ELF-1 (cell line): ENCODE results near the gene GNGT1.

Experiments
- DNase-seq: peaks from one replicate; pipeline ENCODE4 v3.0.0-alpha.2; 2016; ENCODE audit warnings: low read depth, low spot score

Gene GNGT1

DNA sequence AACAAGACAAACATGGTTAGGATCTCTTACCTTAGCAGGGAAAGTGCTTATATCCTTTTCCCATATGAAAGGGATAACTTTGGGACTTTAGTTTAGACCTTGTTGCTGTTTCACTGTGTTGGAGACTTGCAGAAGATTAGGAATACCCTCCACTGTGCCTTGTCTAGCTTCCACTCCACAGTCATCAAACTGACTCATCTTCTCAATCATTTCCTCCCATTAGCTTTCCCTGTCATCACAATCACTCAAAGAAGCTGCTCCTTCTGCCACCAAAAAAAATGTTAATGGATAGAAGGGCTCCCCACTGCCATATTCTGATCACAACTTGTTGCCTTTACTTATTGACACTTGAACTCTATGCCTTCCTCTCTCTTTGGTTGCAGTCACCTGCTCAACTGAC is 31.9 kb downstream of the GNGT1 start:
- no peak for DNase-seq

DNA sequence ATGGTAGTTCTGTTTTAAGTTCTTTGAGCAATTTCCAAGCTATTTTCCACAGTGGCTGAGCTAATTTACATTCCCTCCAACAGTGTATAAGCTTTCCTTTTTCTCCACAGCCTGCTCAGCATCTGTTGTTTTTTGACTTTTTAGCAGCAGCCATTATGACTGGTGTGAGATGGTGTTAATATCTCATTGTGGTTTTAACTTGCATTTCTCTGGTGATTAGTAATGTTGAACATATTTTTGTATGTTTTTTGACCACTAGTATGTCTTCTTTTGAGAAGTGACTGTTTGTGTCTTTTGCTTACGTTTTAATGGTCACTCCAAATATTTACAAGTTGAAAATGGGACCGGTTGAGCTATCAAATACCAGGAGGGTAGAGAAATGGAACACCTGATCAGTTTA is 35.6 kb downstream of the GNGT1 start:
- DNase-seq: no peak

DNA sequence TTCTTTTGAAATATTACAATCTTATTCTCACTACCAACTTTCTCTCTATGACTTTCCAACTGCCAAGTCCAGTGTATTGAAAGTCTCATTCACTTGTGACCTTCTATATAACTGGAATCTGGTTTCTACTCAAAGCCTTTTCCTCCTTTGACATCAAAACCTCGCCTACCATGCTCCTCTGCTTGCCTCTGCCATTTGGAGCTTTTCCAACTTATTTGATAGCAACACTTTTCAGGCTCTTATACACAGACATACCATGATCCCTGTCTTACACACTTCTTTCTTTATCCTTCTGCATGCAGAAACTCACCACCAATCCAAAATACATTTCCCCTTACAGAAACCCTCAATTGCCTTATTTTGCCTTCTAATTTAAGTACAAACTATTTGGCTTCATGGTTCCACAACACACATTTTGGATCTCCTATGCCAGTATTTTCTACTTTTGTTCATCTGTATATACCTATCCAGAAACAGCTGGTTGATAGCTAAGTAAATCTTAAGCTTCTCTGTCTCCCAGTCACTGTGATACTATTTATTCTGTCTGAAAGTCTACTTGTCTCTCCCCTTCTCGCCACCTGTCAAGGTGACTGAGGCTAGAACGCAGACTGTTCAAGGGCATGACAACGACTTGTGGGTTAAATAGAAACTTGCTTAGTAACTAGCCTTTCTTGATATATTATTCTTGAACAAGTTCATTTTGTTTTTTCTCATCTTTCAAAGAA is 37.6 kb downstream of the GNGT1 start:
- no peak for DNase-seq

DNA sequence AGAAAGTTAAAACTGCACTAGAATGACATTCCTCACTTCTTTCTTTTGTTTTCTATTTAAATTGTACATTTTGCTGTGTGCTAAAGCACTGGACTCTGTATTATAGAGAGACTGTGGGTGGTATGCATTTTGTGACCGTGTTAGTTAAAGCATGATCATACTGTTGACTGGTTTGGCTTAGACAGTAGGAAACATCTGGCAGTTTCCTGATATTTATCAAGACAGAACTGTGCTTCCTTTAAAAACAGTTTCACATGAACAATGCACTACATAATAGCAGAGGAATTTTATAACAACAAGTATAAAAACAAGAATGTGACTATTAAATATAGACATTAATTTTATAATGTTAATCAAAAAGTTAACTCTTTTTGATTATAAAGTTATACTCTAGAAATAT is 38.3 kb downstream of the GNGT1 start:
- DNase-seq: no peak

DNA sequence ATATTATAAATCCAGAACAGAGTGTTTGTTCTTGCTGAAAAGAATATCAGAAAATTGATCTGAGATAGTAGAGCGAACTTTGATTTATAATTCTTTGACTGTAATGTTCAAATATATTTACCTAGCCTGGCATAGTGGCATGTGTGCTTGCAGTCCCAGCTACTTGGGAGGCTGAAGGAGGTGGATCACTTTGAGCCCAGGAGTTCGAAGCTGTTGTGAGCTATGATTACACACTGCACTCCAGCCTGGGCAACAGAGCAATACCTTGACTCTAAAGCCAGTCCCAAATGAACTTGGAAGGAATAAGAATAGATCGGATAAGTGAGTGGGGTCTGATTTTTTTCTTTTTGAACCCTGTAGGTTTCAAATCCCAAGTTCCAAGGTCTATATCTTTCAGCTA is 38.7 kb downstream of the GNGT1 start:
- no peak for DNase-seq

DNA sequence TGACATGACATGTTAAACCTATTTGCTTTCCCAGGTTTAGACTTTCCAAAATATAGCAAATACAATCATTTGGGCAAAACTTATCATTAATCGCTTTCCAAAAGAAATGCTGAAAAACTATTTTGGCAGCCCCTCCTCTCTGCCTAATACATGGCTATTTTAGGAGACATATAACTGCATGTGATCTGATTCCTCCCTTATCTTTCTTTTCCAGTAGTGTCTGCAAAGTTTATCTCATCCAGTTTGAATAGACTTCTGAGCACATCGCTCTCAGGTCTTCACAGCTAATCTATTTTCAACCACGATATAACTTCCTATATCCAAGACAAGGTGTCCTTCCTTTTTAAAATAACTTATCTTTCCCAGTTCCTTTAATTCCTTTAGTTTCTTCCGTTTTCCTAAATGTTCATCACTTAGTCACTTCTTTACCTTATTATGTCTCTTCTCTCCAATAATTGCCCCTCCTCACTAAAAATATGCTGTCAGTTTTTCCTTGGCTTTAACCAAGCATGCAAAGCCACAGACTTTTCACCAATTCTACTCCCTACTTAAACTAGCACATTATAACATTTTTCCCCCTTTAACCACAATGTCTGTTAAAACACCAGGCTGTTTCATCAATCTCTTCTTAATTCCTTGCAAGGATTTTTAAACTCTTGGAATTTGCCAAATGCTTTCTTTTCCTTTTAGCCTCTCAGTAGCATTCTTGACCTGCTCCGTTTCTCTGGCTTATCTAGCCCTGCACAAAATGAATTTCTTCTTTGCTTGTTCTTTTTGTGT is 39.6 kb downstream of the GNGT1 start:
- no peak for DNase-seq

DNA sequence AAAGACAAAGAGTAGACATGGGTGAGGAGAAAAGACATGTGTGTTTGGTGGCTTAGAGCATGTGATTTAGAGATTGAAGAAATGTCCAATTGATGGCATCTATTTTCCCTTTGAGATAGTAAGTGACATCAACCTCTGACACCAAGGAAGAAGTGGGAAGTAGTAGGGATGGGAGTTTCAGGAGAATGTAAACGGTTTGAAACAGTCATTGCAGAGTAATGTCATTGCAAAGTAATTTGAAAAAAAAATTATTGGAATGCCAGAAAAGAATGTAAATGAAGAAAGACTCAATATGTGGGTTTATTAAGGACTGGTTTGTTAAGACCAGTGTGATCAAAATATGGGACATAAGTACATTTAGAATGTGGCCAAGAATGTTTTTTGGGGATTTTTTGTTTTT is 41.7 kb downstream of the GNGT1 start:
- DNase-seq: no peak

DNA sequence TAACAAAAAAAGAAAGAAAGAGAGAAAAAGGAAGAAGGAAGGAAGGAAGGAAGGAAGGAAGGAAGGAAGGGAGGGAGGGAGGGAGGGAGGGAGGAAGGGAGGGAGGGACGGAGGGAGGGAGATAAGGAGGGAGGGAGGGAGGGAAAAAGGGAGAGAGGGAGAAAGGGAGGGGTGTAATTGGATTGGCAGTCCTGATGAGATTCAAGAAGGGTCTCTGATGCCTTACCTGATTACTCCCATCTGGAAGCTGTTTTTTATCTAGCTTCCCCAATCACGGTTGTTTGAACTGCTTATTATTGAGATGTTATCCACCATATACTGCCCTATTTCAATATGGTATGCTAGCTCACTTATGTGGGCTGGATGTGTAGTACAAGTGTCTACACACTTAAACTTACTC is 42.5 kb downstream of the GNGT1 start:
- no peak for DNase-seq

DNA sequence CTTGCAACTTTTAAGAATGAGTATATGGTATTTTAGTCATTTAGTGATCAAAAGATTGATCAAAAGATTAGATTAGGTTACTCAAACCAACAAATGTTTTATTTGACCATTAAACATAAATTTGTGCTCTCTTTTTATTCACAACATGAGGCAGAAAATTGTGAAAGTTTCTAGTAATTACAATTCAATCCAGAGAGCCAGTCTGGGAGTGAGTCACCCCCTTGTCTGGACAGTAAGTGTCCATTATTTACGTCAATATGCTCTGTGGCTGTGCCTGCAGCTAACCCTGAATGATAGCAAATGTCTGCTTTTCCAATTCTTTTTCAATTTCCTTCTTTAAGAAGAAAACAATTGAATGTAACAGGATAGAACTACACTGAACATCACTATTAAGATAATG is 43.1 kb downstream of the GNGT1 start:
- no peak for DNase-seq

DNA sequence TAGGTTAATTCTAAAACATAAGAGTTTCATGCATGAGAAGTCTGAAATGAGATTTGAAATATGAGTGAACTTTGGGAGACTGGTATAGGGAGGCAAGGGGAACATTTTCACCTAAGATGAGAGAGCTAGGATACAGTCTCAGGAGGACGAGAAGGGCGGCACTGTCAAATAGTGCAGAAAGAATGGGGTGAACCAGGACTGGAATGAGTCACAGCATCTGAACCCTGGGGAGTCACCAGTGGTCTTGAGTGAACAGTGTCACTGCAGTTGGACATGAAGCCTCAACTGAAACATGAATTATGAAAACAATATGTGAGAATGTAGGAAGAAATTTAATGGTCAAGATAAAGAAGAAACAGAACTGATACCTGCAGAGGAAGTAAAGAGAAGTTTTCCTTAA is 48.9 kb downstream of the GNGT1 start:
- no peak for DNase-seq

DNA sequence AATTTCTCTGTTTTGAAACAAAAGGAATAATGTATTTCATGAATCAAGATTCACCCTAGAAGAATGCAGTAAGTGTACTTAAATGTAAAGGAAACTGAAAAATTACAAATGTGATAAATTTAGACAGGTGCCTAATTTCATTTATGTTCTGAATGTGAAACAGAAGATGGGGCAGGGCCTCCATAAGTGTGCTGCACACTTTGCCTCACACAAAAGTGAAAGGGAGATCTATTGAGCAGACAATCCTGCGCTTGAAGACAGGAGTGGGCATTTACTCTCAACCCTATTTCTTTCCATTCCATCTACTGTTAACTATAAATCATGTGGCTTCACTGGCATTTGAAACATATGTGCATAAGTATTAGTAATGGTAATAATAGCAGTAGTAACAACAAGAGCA is 51.4 kb downstream of the GNGT1 start:
- DNase-seq: no peak

DNA sequence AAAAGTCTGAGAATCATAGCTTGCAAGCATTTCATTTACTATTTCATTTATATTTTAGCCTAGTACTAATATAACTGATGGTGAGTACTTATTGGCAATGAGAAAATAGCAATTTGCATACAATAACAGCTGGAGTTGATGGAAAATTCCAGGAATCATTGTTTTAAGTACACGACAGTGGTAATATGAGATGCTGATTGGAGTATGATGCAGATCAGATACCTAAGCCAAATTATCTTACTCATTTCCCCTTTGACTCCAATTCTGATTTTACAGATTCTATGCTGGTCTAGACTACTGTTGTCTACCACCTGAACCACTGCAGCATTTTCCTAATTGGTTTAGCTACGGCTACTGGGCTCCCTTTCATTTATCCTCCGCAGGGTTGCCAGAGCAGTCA is 51.8 kb downstream of the GNGT1 start:
- no peak for DNase-seq

DNA sequence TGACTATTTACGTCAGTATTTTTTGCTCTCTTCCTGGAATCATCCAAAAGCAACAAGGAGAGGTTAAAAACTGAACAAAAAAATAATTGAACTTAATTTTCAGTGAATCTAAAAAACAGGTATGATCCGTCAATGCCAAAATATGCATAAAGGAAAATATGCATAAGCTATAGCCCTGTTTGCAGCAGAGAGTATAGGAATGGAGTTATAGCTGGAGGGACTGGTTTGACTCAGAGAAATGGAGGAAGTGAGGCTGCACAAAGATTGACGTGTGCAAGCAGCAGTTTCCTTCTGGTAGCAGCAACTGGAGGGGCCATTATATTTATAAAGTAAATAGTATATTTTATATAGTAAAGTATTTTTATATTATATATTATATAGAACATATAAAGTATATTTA is 52.3 kb downstream of the GNGT1 start:
- no peak for DNase-seq
